ENCODE results near the gene CLIC1. TPM values are rescaled to one million over a fixed set of nuclear protein-coding genes. Genes with fewer than 3 reads are reported as not detected.

CLIC1 gene
- total RNA-seq: 597 and 600 TPM in 2 replicates

GRCh38 chr6:31736021-31736767 lies at the start of gene CLIC1:
TSS of gene CLIC1 (minus strand) at chr6:31736530. CDS start at chr6:31736300, 230 bp downstream.

GRCh38 chr6:31776989-31777666 lies 40.8 kb upstream of the CLIC1 start, which contains the start of gene VWA7:
TSS of gene VWA7 (minus strand) at chr6:31777328. CDS start at chr6:31776779, 549 bp downstream.

GRCh38 chr6:31762356-31762755 lies 26.0 kb upstream of the CLIC1 start, which contains the start of gene SAPCD1:
TSS of gene SAPCD1 (plus strand) at chr6:31762656. CDS start at chr6:31763055, 399 bp downstream.

GRCh38 chr6:31739639-31740396 lies 3.5 kb upstream of the CLIC1 start, which contains the start of gene MSH5:
TSS of gene MSH5 (plus strand) at chr6:31740005. CDS start at chr6:31740467, 462 bp downstream.

GRCh38 chr6:31728767-31729514 lies 7.4 kb downstream of the CLIC1 start, which contains the start of gene DDAH2:
TSS of gene DDAH2 (minus strand) at chr6:31729299. CDS start at chr6:31729161, 138 bp downstream.

GRCh38 chr6:31723245-31723979 lies 12.9 kb downstream of the CLIC1 start, which contains the start of gene MPIG6B:
TSS of gene MPIG6B (plus strand) at chr6:31723373. CDS start at chr6:31723384, 11 bp downstream.

GRCh38 chr6:31721351-31722020 lies 14.8 kb downstream of the CLIC1 start, which contains the start of gene LY6G6C:
TSS of gene LY6G6C (minus strand) at chr6:31721746. CDS start at chr6:31721679, 67 bp downstream.

GRCh38 chr6:31715022-31715958 lies 21.0 kb downstream of the CLIC1 start, which contains the start of gene LY6G6D:
TSS of gene LY6G6D (plus strand) at chr6:31715348. CDS start at chr6:31715356, 8 bp downstream.

GRCh38 chr6:31706599-31706998 lies 29.7 kb downstream of the CLIC1 start, which contains the start of gene LY6G6F:
TSS of gene LY6G6F (plus strand) at chr6:31706866. CDS start at chr6:31706907, 41 bp downstream.

GRCh38 chr6:31702819-31703716 lies 33.3 kb downstream of the CLIC1 start, which contains the start of gene ABHD16A:
TSS of gene ABHD16A (minus strand) at chr6:31703324. CDS start at chr6:31703281, 43 bp downstream.

Small RNAs within 50 kb of the gene (small RNA-seq; reads per million reads assigned to genes)
- not detected for gene LY6G6D
- gene MIR4646: not detected
- gene MSH5-SAPCD1: not detected
- not detected for gene RF00019
- not detected for gene RNU6-850P
- not detected for gene SAPCD1

Other genes with a start within 250 kb of the CLIC1 start
- 6.5 and 8.6 TPM in 2 replicates for gene MICB, start 238.4 kb downstream of the CLIC1 start, total RNA-seq
- gene MCCD1, start 207.6 kb downstream of the CLIC1 start, total RNA-seq: not detected in 2 replicates
- 262 and 345 TPM in 2 replicates for gene DDX39B, start 194.5 kb downstream of the CLIC1 start, total RNA-seq
- 3.4 and 3.5 TPM in 2 replicates for gene ATP6V1G2, start 189.9 kb downstream of the CLIC1 start, total RNA-seq
- 22.9 and 26.5 TPM in 2 replicates for gene NFKBIL1, start 188.9 kb downstream of the CLIC1 start, total RNA-seq
- not detected in 2 replicates for gene LTA, start 164.2 kb downstream of the CLIC1 start, total RNA-seq
- not detected in 2 replicates for gene TNF, start 161.0 kb downstream of the CLIC1 start, total RNA-seq
- not detected in 2 replicates for gene LTB, start 154.1 kb downstream of the CLIC1 start, total RNA-seq
- not detected in 2 replicates for gene LST1, start 150.3 kb downstream of the CLIC1 start, total RNA-seq
- not detected in 2 replicates for gene NCR3, start 143.5 kb downstream of the CLIC1 start, total RNA-seq
- gene AIF1, start 121.3 kb downstream of the CLIC1 start, total RNA-seq: not detected in 2 replicates
- 49.4 and 57.4 TPM in 2 replicates for gene PRRC2A, start 115.8 kb downstream of the CLIC1 start, total RNA-seq
- gene BAG6, start 83.9 kb downstream of the CLIC1 start, total RNA-seq: 127 and 138 TPM in 2 replicates
- 2.0 and 2.2 TPM in 2 replicates for gene APOM, start 80.6 kb downstream of the CLIC1 start, total RNA-seq
- gene C6orf47, start 75.8 kb downstream of the CLIC1 start, total RNA-seq: 15.2 and 19.5 TPM in 2 replicates
- gene GPANK1, start 71.5 kb downstream of the CLIC1 start, total RNA-seq: 17.0 and 17.1 TPM in 2 replicates
- gene CSNK2B, start 70.5 kb downstream of the CLIC1 start, total RNA-seq: 118 and 149 TPM in 2 replicates
- gene LY6G5B, start 66.6 kb downstream of the CLIC1 start, total RNA-seq: 4.2 and 4.8 TPM in 2 replicates
- gene LY6G5C, start 55.5 kb downstream of the CLIC1 start, total RNA-seq: 0.26 and 0.65 TPM in 2 replicates
- gene ABHD16A, start 33.2 kb downstream of the CLIC1 start, total RNA-seq: 29.9 and 35.3 TPM in 2 replicates
- gene LY6G6F, start 29.7 kb downstream of the CLIC1 start, total RNA-seq: not detected in 2 replicates
- gene LY6G6D, start 21.2 kb downstream of the CLIC1 start, total RNA-seq: not detected in 2 replicates
- gene LY6G6C, start 14.8 kb downstream of the CLIC1 start, total RNA-seq: not detected in 2 replicates
- gene MPIG6B, start 13.2 kb downstream of the CLIC1 start, total RNA-seq: not detected in 2 replicates
- gene DDAH2, start 7.2 kb downstream of the CLIC1 start, total RNA-seq: 76.2 and 84.3 TPM in 2 replicates
- 10.7 and 12.3 TPM in 2 replicates for gene MSH5, start 3.5 kb upstream of the CLIC1 start, total RNA-seq
- 0.54 and 1.4 TPM in 2 replicates for gene SAPCD1, start 26.1 kb upstream of the CLIC1 start, total RNA-seq
- gene VWA7, start 40.8 kb upstream of the CLIC1 start, total RNA-seq: 1.0 and 1.9 TPM in 2 replicates
- gene VARS1, start 59.2 kb upstream of the CLIC1 start, total RNA-seq: 38.3 and 45.2 TPM in 2 replicates
- gene LSM2, start 70.4 kb upstream of the CLIC1 start, total RNA-seq: 28.3 and 32.4 TPM in 2 replicates
- 1.0 and 1.4 TPM in 2 replicates for gene HSPA1L, start 78.8 kb upstream of the CLIC1 start, total RNA-seq
- gene HSPA1A, start 79.0 kb upstream of the CLIC1 start, total RNA-seq: 91.1 and 137 TPM in 2 replicates
- 123 and 152 TPM in 2 replicates for gene HSPA1B, start 91.2 kb upstream of the CLIC1 start, total RNA-seq
- 48.6 and 57.6 TPM in 2 replicates for gene NEU1, start 126.3 kb upstream of the CLIC1 start, total RNA-seq
- gene SLC44A4, start 142.5 kb upstream of the CLIC1 start, total RNA-seq: 0.22 TPM in 1 of 2 replicates, not detected in the other
- 41.4 and 51.4 TPM in 2 replicates for gene EHMT2, start 161.2 kb upstream of the CLIC1 start, total RNA-seq
- 1.3 and 1.9 TPM in 2 replicates for gene ZBTB12, start 165.6 kb upstream of the CLIC1 start, total RNA-seq
- gene C2, start 191.2 kb upstream of the CLIC1 start, total RNA-seq: 19.1 and 22.0 TPM in 2 replicates
- 26.9 and 34.6 TPM in 2 replicates for gene CFB, start 209.6 kb upstream of the CLIC1 start, total RNA-seq
- 97.0 and 105 TPM in 2 replicates for gene NELFE, start 222.4 kb upstream of the CLIC1 start, total RNA-seq
- 35.3 and 40.4 TPM in 2 replicates for gene SKIC2, start 222.6 kb upstream of the CLIC1 start, total RNA-seq
- gene DXO, start 235.6 kb upstream of the CLIC1 start, total RNA-seq: 11.6 and 13.0 TPM in 2 replicates
- 4.0 and 8.2 TPM in 2 replicates for gene C4A, start 245.5 kb upstream of the CLIC1 start, total RNA-seq